Activated naive CD8-positive, alpha-beta T cell treated with anti-CD3 and anti-CD28 coated beads, Interleukin-2, amount 10 ng/mL, durations not matched to agents 7 days and 5 days (primary cell): ENCODE results near the gene DPEP2. TPM values are rescaled to one million over a fixed set of nuclear protein-coding genes. Genes with fewer than 3 reads are reported as not detected.
"Not testable (repeated sequence)": the region's sequence is repeated elsewhere in the genome, so short reads cannot be mapped to it uniquely, and the experiment has no call there.

Experiments
- ATAC-seq: fragments of 150-1000 bp; cut with Tn5 transposase; one replicate; pipeline ENCODE4 v1.10.0; 2021; ENCODE audit warnings: low read depth, moderate library complexity
- POLR2A ChIA-PET: fragments of 350-600 bp; sonication (Branson Sonifier 250); formaldehyde crosslinking; loops from one replicate; lab custom pipeline; 2021; ENCODE audit warnings: antibody characterized with exemption; lab: Charles Lee
- DNase-seq: peaks from one replicate; pipeline ENCODE4 v3.0.0; 2021
- H3K27ac Mint-ChIP-seq: one replicate; pipeline ENCODE4 v1.8.0; 2022; ENCODE audit warnings: mild to moderate bottlenecking, mixed read lengths
- H3K27me3 Mint-ChIP-seq: one replicate; pipeline ENCODE4 v1.8.0; 2022; ENCODE audit warnings: mild to moderate bottlenecking, moderate library complexity, mixed read lengths
- H3K36me3 Mint-ChIP-seq: one replicate; pipeline ENCODE4 v1.8.0; 2021; ENCODE audit warnings: mild to moderate bottlenecking, mixed read lengths
- H3K4me1 Mint-ChIP-seq: one replicate; pipeline ENCODE4 v1.8.0; 2021; ENCODE audit warnings: mixed read lengths
- H3K4me3 Mint-ChIP-seq: one replicate; pipeline ENCODE4 v1.8.0; 2022; ENCODE audit warnings: mild to moderate bottlenecking, moderate library complexity, mixed read lengths
- H3K9me3 Mint-ChIP-seq: one replicate; pipeline ENCODE4 v1.8.0; 2021; ENCODE audit warnings: mixed read lengths
- total RNA-seq, 2 experiments: library from RNA; stranded (reverse); gene quantifications; one replicate each; pipeline ENCODE4 v1.2.3, GENCODE V29; 2021

Gene DPEP2, protein sequence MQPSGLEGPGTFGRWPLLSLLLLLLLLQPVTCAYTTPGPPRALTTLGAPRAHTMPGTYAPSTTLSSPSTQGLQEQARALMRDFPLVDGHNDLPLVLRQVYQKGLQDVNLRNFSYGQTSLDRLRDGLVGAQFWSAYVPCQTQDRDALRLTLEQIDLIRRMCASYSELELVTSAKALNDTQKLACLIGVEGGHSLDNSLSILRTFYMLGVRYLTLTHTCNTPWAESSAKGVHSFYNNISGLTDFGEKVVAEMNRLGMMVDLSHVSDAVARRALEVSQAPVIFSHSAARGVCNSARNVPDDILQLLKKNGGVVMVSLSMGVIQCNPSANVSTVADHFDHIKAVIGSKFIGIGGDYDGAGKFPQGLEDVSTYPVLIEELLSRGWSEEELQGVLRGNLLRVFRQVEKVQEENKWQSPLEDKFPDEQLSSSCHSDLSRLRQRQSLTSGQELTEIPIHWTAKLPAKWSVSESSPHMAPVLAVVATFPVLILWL
- 10 to 100 TPM; 27.5 to 28.6 TPM for total RNA-seq

- H3K36me3 Mint-ChIP-seq, H3K27me3 Mint-ChIP-seq, H3K9me3 Mint-ChIP-seq: not testable (repeated sequence)
- Mint-ChIP-seq H3K4me3 (peak within 1 kb of the TSS; percentile 58), H3K27ac (peak within 1 kb of the TSS; percentile 87), H3K4me1 (peaks cover 31% of the 10 kb centered on the region)
- peak; percentile 65 for DNase-seq
- peak; percentile 92 for ATAC-seq
- POLR2A ChIA-PET, result interaction anchor here (0.7 to 8.9 kb wide), 22 partner anchors 9 to 312 kb away, joined by 3 to 76 read pairs (median 5); partner anchors contain the start of genes DDX28, DPEP2NB, DUS2 and NFATC3
Measured at GRCh38 chr16:67998779-67999688, at the start of gene DPEP2. Gene DPEP2, minus strand, starts transcription at chr16:67999484. Its CDS starts 6,272 bp downstream, at chr16:67993212.

DNA sequence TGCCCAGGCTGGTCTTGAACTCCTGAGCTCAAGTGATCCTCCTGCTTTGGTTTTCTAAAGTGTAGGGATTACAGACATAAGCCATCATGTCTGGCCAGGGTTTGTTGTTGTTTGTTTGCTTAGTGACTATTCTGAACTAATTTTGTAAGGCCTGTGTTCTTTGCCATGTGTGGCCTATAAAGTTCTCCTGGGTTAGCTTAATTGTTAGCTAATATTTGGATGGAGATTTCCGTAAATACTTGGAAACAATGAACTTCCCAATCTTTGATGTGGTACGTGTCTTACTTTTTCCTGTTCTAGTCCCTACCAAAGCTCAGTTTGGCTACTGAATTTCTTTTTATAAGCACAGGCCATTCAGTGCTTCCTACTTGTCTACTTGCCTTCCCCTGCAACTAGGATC, 48.7 kb upstream of the DPEP2 start:
- H3K36me3 Mint-ChIP-seq, result peaks cover 25% of the 10 kb centered on the region
- no peaks in the 10 kb centered on the region for H3K9me3 Mint-ChIP-seq
- peaks cover 4% of the 10 kb centered on the region for H3K4me1 Mint-ChIP-seq
- ATAC-seq (no peak), DNase-seq (no peak)
- POLR2A ChIA-PET, result no interaction called here
- H3K27me3 Mint-ChIP-seq, result no peaks in the 10 kb centered on the region
- H3K27ac Mint-ChIP-seq, result no peak overlapping the region
- no peak overlapping the region for H3K4me3 Mint-ChIP-seq

GRCh38 chr16:68046106-68046505, 46.8 kb upstream of the DPEP2 start:
- Mint-ChIP-seq H3K4me3 (no peak overlapping the region), H3K27ac (no peak overlapping the region), H3K36me3 (peaks cover 23% of the 10 kb centered on the region), H3K9me3 (no peaks in the 10 kb centered on the region), H3K27me3 (no peaks in the 10 kb centered on the region), H3K4me1 (peaks cover 4% of the 10 kb centered on the region)
- ATAC-seq (no peak), DNase-seq (no peak)
- POLR2A ChIA-PET, result interaction anchor here (0.7 to 1.2 kb wide), 2 partner anchors 24 to 51 kb away, joined by 3 read pairs; no protein-coding TSS in a partner anchor

GRCh38 chr16:68041783-68042182, 42.5 kb upstream of the DPEP2 start:
- H3K9me3 Mint-ChIP-seq, result no peaks in the 10 kb centered on the region
- H3K36me3 Mint-ChIP-seq, result peaks cover 18% of the 10 kb centered on the region
- H3K27ac Mint-ChIP-seq, result no peak overlapping the region
- H3K4me3 Mint-ChIP-seq, result no peak overlapping the region
- no peaks in the 10 kb centered on the region for H3K27me3 Mint-ChIP-seq
- POLR2A ChIA-PET, result interaction anchor here (0.7 kb wide), 1 partner anchor 24 kb away, joined by 3 read pairs; no protein-coding TSS in a partner anchor
- peaks cover 15% of the 10 kb centered on the region for H3K4me1 Mint-ChIP-seq
- ATAC-seq (no peak), DNase-seq (no peak)

DNA sequence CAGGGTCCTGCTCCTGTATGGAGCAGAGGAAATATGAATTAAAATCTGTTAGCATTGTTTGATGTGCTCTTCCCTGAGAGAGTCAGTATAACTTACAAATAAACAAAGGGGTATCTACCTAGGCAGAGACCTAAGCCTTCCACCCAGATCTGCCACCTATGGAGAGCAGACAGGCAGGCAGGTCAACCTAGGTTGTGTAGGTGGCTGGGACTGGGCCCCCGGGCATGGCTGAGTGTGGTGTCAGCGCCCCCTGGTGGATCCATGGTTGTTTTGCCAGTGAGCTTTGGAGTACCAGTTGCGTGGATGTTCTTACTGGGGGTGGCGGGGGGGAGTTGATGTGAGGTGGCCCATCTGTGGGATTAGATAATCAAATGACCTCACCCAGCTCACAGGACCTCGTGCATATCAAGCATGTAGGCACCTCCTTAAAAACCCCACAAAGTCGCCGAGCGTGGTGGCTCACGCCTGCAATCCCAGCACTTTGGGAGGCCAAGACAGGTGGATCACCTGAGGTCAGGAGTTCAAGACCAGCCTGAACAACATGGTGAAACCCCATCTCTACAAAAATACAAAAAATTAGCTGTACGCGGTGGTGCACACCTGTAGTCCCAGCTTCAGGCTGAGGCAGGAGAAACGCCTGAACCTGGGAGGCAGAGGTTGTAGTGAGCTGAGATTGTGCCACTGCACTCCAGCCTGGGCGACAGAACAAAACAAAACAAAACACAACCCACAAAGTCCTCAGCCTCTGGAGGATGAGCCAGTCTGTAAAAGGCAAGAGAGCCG, 41.4 kb upstream of the DPEP2 start:
- no peaks in the 10 kb centered on the region for H3K9me3 Mint-ChIP-seq
- H3K27me3 Mint-ChIP-seq, result no peaks in the 10 kb centered on the region

GRCh38 chr16:68037841-68038597, 38.7 kb upstream of the DPEP2 start:
- ATAC-seq (no peak), DNase-seq (no peak)
- Mint-ChIP-seq H3K4me3 (no peak overlapping the region), H3K9me3 (no peaks in the 10 kb centered on the region), H3K4me1 (peaks cover 23% of the 10 kb centered on the region), H3K27me3 (no peaks in the 10 kb centered on the region), H3K27ac (peak overlapping the region; percentile 5), H3K36me3 (peaks cover 23% of the 10 kb centered on the region)
- POLR2A ChIA-PET, result interaction anchor here (0.7 kb wide), 2 partner anchors 15 to 24 kb away, joined by 3 to 4 read pairs; partner anchors contain the start of gene DUS2

More for the DNA sequence above, 41.4 kb upstream of the DPEP2 start:
- POLR2A ChIA-PET, result interaction anchor here (0.6 to 2.0 kb wide), 12 partner anchors 18 to 234 kb away, joined by 3 to 6 read pairs (median 4); partner anchors contain the start of genes DDX28, DPEP2, DUS2 and PSKH1
- Mint-ChIP-seq H3K27ac (peak overlapping the region; percentile 18), H3K4me3 (no peak overlapping the region), H3K36me3 (peaks cover 18% of the 10 kb centered on the region), H3K4me1 (peaks cover 17% of the 10 kb centered on the region)
- DNase-seq (peak; percentile 91), ATAC-seq (peak; percentile 99)

DNA sequence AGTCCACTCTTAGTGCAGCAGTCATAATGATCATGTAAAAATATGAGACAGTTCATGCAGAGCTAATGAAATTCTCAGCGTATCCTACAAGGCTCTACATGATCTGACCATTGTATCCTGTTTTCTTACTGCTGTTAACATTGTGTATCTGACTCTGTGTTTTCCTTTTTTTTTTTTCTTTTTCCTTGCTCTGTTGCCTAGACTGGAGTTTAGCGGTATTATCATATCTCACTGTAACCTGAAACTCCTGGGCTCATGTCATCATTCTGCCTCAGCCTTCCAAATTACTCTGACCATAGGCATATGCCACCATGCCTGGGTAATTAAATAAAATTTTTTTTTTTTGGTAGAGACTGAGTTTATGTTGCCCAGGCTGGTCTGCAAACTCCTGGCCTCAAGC, 35.9 kb upstream of the DPEP2 start:
- Mint-ChIP-seq H3K4me1 (peaks cover 26% of the 10 kb centered on the region), H3K4me3 (no peak overlapping the region), H3K27ac (no peak overlapping the region), H3K27me3 (no peaks in the 10 kb centered on the region), H3K36me3 (peaks cover 30% of the 10 kb centered on the region), H3K9me3 (no peaks in the 10 kb centered on the region)
- POLR2A ChIA-PET, result interaction anchor here (2.9 kb wide), 1 partner anchor 13 kb away, joined by 18 read pairs; the partner anchor contains the start of genes DDX28 and DUS2
- DNase-seq (no peak), ATAC-seq (no peak)

- H3K27ac Mint-ChIP-seq, result no peak overlapping the region
- DNase-seq, result no peak
- POLR2A ChIA-PET, result interaction anchor here (1.0 kb wide), 1 partner anchor 10 kb away, joined by 3 read pairs; the partner anchor contains the start of genes DDX28 and DUS2
- H3K36me3 Mint-ChIP-seq, result peaks cover 27% of the 10 kb centered on the region
- H3K9me3 Mint-ChIP-seq, result no peaks in the 10 kb centered on the region
- no peak for ATAC-seq
- H3K27me3 Mint-ChIP-seq, result no peaks in the 10 kb centered on the region
- H3K4me1 Mint-ChIP-seq, result peaks cover 24% of the 10 kb centered on the region
- H3K4me3 Mint-ChIP-seq, result no peak overlapping the region
Measured at GRCh38 chr16:68033101-68033500, 33.8 kb upstream of the DPEP2 start.

DNA sequence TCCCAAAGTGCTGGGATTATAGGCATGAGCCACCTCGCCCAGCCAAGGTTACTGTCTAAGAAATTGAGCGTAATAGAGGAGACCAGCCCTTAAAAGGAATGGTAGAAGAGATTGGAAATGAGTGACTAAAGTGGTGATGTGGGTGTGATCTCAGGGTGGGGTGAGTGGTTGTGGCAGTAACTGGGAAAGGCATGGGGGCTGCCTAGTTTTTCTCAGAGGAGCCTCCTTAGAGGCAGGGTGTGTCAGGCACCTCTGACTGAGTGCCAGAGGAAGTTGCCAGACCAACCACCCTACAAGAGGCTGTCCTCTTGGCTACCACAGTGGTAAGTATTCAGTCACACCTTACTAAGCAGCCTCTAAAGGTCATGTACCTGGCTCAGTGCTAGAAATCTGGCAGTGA, 32.7 kb upstream of the DPEP2 start:
- Mint-ChIP-seq H3K27me3 (no peaks in the 10 kb centered on the region), H3K4me3 (no peak overlapping the region), H3K36me3 (peaks cover 30% of the 10 kb centered on the region), H3K9me3 (no peaks in the 10 kb centered on the region), H3K4me1 (peaks cover 24% of the 10 kb centered on the region), H3K27ac (peak overlapping the region; percentile 58)
- POLR2A ChIA-PET, result interaction anchor here (0.8 to 1.3 kb wide), 2 partner anchors 9 to 37 kb away, joined by 3 to 4 read pairs; partner anchors contain the start of genes DDX28 and DUS2
- ATAC-seq (peak; percentile 63), DNase-seq (no peak)

- POLR2A ChIA-PET, result interaction anchor here (1.4 kb wide), 1 partner anchor 24 kb away, joined by 3 read pairs; no protein-coding TSS in a partner anchor
- H3K27me3 Mint-ChIP-seq, result not testable (repeated sequence)
Measured at GRCh38 chr16:68030108-68030507, 30.8 kb upstream of the DPEP2 start.

GRCh38 chr16:68028996-68029395, 29.7 kb upstream of the DPEP2 start:
- H3K4me3 Mint-ChIP-seq, result no peak overlapping the region
- peaks cover 24% of the 10 kb centered on the region for H3K36me3 Mint-ChIP-seq
- no peaks in the 10 kb centered on the region for H3K27me3 Mint-ChIP-seq
- H3K27ac Mint-ChIP-seq, result no peak overlapping the region
- POLR2A ChIA-PET, result interaction anchor here (1.4 kb wide), 1 partner anchor 23 kb away, joined by 3 read pairs; no protein-coding TSS in a partner anchor
- H3K9me3 Mint-ChIP-seq, result no peaks in the 10 kb centered on the region
- DNase-seq, result no peak
- peaks cover 17% of the 10 kb centered on the region for H3K4me1 Mint-ChIP-seq
- no peak for ATAC-seq

More at GRCh38 chr16:68030108-68030507, 30.8 kb upstream of the DPEP2 start:
- H3K36me3 Mint-ChIP-seq, result peaks cover 26% of the 10 kb centered on the region
- not testable (repeated sequence) for ATAC-seq, DNase-seq, H3K4me3 Mint-ChIP-seq, H3K9me3 Mint-ChIP-seq, H3K27ac Mint-ChIP-seq
- peaks cover 19% of the 10 kb centered on the region for H3K4me1 Mint-ChIP-seq
